GM18526 (cell line): Measurements from ENCODE around the gene ZNF326.

ENCODE experiments used
- POLR2A ChIP-seq: IDR thresholded peaks from 3 replicates; pipeline ENCODE4 v1.6.1; 2011; ENCODE audit not compliant: insufficient read length; ENCODE audit errors: extremely low read depth

The ZNF326 gene

GRCh38 chr1:89957107-89957506 is 37.8 kb upstream of the ZNF326 start:
- no peak for TF ChIP-seq POLR2A

DNA sequence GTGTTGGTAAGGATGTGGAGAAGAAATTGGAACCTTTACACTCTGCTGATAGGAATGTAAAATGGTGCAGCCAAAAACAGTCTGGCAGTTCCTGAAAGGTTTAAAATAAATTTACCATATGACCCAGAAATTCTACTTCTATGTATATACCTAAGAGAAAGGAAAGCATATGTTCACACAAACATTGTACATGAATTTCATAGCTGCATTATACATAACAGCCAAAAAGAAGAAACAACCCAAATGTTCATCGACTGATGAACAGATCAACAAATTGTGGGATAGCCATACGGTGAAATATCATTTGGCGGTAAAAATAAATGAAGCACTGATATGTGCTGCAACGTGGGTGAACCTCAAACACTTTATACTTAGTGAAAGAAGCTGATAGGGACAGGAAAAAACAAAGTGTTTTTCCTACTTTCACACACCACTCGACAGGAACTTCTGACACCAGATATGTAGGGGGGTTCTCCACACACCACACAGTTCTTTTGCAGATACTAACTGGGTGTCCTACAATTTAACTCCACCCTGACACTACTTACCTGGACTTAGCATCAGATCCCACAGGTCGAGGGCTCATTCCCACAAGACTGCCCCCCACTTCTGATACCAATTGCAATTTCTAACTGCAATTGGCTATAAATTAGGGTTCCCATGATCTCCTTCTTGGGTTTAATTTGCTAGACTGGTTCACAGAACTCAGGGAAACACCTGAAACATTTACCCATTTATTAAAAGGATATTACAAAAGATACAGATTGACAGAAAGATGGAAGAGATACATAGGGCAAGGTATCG is 35.9 kb upstream of the ZNF326 start:
- no peak for TF ChIP-seq POLR2A

GRCh38 chr1:89959719-89960118 is 35.2 kb upstream of the ZNF326 start:
- no peak for TF ChIP-seq POLR2A

DNA sequence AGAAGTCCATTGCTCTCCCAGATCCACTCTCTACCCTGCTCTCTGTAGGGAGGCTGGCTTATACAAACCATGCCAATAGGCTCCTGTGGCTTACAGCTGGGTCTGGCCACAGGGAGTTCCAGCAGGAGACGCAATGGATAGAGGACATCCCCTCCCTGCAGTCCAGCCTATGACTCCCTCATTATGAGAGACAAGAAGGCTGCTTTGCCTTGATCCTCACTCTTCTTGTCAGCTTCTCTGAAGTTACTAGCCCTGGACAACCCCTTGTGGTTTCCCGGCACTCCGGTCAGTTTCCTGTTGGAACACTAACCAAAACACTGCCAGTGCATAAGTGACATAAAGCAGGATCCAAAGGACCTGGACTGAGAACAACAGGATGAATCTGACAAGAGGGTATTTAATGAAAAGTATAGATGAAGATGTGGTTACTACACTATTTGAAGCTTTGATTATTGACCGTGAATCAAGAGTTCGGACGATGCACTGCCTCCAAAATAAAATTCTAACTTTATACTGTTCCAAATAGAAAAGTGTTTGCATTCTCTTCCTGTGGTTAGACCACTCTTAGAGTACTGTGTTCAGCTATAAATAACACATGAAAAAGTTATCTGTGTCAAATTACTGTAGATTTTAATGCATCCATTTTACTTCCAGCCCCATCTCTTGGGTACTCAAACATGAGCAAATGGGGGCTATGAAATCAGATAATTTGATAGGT is 32.7 kb upstream of the ZNF326 start:
- TF ChIP-seq POLR2A = no peak

DNA sequence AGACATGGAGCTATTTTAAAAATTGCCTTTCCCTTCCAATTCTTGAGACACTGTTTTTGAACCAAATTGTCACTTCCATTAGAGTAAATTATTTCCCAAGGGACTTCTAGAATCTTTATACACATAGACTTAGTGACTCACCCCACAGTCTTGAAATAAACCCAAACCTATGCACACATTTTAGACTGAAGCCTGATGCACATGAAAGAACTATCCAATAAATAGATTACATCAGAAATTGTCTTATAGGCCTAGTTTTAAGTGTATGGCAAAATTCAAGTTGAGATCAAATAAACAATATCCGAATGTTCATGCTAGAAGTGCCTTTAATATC is 32.2 kb upstream of the ZNF326 start:
- no peak for TF ChIP-seq POLR2A

DNA sequence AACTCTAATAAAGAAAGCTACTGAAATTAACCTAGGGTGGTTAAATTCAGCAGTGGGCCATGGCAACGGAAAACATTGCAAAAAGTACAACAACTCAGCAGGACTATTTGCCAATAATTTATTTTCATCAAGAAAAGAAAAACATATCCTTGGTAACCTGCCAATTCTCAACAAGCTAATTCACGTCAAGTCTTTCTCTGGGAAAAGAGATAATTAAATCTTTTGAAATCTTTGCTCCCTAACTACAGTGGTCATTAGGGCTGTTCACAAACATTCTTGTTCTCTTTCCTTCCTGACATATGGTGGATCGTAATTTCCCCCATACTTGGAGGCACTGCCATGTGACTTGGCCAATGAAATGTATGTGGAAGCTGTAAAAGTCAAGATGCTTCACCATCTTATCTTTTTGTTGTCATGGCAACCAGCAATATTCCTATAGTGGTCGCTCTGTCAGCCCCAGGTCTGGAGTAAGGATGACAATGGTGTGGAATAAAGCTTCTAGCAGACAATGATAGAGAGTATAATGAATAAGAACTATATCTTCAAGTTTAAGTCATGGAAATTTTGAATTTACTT is 29.6 kb upstream of the ZNF326 start:
- no peak for TF ChIP-seq POLR2A

DNA sequence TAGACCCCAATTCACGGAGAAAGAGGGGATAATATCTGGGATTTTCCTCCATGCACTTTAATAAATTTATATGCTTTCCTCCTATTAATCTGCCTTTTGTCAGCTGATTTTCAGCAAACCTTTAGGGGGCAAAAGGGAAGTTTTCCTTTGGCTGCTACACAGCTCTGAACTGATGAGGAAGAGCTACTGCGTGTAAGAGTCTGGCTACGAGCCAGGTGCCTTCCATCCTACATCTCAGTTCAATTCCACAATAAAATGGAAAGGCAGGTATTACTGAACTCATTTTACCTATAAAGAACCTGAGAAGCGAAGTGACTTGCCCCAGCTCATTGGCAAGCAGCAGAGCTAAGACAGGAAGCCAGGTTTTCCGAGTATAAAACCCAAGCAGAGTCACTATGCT is 28.3 kb upstream of the ZNF326 start:
- TF ChIP-seq POLR2A = no peak

DNA sequence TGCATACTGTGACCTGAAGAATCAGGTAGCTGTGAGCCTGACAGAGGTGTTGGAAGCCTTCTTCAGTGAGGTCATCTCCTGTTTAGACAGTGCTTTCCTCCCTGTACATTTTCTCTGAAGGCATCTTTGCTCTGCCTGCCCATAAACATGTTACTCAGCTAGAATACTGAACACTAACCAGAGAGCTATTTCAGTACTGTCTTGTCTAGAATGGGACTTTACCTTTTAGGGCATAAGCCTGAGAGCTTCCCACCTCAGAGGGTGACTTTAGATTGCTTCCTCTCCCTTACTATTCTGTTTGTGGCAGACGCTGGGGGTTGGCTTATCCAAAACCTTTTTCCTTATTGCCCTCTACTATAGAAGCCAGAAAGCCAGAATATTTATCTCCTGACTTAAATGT is 23.3 kb upstream of the ZNF326 start:
- no peak for TF ChIP-seq POLR2A

- no peak for TF ChIP-seq POLR2A
Measured at GRCh38 chr1:89972024-89972423, 22.9 kb upstream of the ZNF326 start.

- TF ChIP-seq POLR2A = no peak
Measured at GRCh38 chr1:89973471-89974127, 21.3 kb upstream of the ZNF326 start.

- TF ChIP-seq POLR2A = no peak
Measured at GRCh38 chr1:89974256-89974655, 20.7 kb upstream of the ZNF326 start.

DNA sequence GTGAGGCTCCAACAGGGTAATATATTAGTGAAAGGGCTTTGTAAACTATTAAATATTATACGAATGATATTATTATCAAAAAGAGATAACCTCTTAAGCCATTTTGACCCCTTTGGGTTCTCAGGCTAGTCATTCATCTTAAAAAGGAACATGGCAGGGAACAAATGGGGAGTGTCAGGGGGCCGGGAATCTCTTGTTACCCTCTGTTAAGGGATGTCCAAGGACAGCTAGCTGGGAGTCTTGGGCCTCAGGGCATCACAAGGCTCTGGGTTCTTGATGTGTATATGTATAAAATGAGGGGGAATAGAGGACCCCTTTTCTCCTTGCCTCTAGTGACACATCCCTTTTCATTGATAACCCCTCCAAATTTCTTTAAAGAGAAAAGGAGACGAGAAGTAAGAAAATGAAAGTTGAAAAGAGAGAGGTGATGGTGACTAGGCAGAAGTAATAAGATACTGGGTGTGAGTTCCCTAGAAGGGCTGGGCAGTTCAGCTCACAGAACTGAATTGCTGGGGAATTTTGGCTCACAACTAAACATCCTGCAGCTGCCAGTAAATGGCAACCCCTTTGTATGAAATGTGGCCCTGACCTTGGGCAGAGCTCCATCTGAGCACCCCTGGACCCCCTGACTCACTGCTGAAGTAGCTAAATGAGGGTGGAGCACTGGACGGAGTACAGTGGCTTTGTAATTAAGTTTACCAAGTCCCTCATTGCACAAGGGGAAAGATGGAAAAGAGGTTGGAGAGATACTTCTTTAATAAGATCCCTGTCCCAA is 20.0 kb upstream of the ZNF326 start:
- TF ChIP-seq POLR2A = no peak

DNA sequence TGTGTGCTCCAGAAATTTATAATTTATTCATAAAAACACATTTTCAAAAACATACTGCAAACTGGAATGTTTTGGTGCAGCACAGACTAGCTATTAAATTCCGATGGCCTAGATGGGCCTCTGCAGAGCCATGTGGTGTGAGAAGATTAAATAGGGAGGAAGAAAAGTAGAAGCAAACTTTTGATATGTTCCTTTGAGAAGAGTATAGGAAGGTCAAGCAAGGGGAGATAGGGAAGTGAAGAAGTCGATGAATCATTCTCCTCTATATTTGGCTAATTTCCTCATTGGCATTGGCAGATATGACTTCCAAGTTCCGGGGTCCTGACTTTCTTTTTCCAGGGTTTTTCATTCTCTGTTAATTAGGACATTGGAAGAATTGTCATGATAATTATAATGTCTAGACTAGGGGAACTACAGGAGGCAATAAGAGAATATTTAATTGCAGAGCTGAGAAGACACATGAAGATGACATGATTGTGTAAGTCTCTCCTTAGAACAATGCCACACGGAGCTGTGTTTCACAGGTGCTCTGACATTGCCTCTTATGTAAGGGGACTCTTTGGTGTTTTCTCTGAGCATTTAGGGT is 19.3 kb upstream of the ZNF326 start:
- TF ChIP-seq POLR2A = no peak

- no peak for TF ChIP-seq POLR2A
Measured at GRCh38 chr1:89978755-89979154, 16.2 kb upstream of the ZNF326 start.

- no peak for TF ChIP-seq POLR2A
Measured at GRCh38 chr1:89980605-89981004, 14.3 kb upstream of the ZNF326 start.
